NCI-H1417 treated with DMSO at 0.1 percent for 48 hours (cell line): ENCODE measurements around the gene TUBB2B.
"Not testable (repeated sequence)": the region's sequence is repeated elsewhere in the genome, so short reads cannot be mapped to it uniquely, and the experiment has no call there.

Experiments
- DNase-seq: peaks from one replicate; lab custom pipeline; 2025; lab: John Stamatoyannopoulos, UW

TUBB2B gene

DNA sequence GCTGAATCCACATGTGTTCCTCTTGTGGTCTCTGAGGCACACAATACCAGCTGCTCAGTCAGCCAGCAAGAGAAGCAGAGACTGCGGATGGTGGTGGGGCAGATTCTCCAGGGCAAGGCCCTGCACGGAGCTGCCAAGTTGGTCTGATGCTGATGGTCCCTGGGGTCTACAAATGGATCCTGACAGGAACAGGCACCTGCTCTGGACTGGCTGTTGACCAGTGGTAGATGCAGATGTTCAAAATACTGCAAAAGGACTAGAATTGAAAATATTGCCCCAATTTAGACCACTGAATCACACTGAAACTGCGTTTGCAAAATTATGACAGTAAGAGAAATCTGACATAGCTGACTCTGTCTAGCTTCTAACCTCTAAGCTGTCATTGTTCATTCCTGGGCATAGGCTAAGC is 40.5 kb downstream of the TUBB2B start:
- no peak for DNase-seq

DNA sequence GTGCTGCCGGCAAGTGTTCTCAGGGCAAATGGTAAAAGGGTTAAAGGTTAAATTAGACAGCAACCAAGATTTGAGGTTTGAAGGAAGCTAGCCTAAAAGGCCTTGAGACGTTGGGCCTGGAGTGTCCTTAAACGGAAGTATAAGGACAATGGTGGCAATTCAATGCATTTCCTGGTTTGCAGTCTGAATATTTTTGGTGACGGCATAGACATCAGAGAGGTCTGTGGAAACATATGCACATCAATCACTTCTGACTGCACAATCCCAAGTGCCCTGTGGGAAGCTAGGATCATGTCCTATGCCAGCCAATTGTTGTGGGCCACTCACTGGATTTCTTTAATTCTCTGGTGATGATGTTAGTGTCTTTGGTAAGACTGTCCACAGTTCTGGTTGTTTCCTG is 44.4 kb downstream of the TUBB2B start:
- DNase-seq, result no peak

DNA sequence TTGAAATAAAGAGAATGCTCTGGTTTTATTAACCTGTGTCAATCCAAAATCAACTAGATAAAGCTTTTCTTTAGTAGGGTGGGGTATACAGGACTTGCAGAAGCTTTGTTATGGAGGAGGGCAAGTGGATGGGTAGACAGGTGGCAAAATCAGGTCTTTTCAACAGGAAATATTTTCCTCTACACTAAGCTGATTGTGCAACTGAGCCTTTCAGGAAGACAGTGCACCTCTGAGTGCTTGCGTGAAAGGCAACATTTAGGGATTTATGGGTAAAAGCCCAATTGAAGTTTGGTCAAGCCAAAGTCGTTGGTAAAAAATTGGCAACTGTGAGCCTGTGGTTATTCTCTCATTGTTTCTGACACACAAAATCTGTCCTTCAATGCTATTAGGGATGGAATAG is 46.3 kb downstream of the TUBB2B start:
- no peak for DNase-seq

DNA sequence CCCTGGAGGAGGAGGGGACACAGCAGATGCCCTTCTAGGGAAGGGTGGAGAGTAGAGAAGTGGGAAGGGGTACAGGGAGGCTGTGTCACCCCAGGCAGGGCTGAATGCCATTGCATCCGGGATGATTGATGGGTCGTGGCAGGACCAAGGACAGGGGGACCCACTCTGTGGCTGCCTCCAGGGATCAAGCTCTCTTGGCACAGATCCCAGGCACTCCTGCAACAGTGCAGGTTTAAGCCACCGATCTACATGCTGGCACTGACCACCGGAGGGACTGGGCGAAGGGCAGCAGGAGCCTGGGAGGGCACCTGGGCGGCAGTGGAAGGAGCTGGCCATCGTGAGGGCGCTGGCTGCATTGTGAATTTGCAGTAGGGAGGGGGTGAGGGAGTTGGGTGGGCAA is 47.5 kb downstream of the TUBB2B start:
- DNase-seq, result not testable (repeated sequence)

DNA sequence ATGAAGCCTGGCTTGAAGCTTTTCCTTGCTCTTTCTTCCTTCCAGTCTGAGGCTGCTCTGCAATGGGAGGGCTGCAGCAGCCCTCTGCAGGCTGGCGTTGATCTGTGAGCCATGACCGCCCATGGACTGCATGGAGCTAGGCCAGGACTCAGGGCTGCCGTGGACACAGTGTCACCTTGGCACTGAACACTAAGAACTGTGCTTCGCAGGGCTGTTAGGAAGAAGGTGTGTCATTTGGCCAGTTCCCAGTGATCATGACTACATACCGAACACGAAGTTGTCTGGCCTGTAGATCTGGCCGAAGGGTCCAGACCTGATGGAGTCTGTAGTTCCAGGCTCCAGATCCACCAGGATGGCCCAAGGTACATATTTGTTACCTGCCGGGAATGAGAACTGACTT is 48.8 kb downstream of the TUBB2B start:
- not testable (repeated sequence) for DNase-seq

DNA sequence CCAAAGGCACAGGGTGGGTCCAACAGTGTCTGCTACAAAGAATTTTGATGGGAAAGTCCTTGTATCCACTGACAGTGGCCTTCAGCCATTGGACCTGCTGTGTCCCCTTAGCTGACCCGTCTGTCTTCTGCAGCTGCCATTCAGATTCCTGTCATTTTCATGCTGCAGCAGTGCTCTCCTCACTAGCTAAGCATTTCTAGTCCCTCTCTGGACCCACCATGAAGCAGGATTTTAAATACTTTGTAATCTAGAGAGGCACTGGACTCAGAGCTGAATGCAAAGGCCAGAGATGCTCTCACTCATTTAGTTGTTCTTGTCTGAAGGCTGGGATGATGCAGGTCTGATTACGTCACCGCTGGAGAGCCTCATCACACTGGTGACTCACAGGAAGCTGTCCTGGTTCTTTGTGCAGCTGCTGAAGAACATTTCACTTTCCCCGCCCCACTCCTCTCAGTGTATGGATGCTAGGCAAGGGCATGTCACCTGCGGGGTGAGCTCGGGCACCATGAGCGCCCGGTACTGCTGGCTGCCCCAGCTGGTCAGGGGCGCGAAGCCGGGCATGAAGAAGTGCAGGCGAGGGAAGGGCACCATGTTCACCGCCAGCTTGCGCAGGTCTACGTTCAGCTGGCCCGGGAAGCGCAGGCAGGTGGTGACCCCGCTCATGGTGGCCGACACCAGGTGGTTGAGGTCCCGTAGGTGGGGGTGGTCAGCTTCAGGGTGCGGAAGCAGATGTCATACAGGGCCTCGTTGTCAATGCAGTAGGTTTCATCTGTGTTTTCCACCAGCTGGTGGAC is 50.7 kb downstream of the TUBB2B start:
- DNase-seq, result no peak

DNA sequence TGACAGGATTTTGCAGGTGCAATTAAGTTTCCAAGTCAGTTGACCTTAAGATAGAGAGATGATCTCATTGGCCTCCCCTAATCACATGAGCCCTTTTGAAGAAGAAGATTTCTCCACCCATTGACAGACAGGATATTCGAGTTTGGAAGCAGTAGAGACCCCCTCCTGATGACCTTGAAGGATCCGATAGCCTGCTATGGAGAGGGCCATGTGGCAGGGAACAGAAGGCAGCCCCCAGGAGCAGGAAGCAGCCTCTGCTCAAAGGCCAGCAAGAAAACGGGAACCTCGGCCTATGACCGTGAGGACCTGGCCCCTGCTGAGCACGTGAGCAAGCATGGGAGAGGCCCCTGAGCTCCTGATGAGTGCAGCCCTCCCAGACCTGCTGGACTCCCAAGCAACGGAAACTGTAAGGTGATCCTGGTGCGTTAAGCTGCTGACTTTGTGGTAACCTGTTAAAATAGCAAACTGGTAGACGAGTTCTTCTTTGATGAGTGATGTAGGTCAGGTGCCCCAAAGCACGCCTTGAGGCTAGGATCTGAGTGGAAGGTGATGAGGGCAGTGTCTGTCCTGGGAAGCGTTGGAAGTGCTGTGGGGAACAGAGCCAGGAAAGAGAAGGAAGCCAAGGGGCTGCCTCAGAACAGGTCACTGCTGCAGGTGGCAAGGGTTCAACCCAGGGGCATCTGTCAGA is 51.6 kb downstream of the TUBB2B start:
- DNase-seq, result no peak
